OCI-LY1 (cell line): ENCODE results near the gene SWAP70.

ENCODE experiments used
- CTCF ChIP-seq: fragments of 200-600 bp; sonication (generic), shearing (Covaris generic); IDR thresholded peaks from 2 replicates; pipeline ENCODE4 v1.5.1; 2017; ENCODE audit warnings: mild to moderate bottlenecking, antibody characterized with exemption, low read length, moderate library complexity, mixed read lengths
- EZH2 ChIP-seq: fragments of 200-600 bp; sonication (generic), shearing (Covaris generic); IDR thresholded peaks from 2 replicates; pipeline ENCODE4 v1.8.0; 2017; ENCODE audit warnings: borderline replicate concordance, mixed run types, mild to moderate bottlenecking, antibody characterized with exemption, low read length, moderate library complexity, mixed read lengths

GRCh38 chr11:9796854-9797253, 133.0 kb downstream of the SWAP70 start:
- no peak for TF ChIP-seq EZH2
- TF ChIP-seq CTCF, result no peak
